Right lobe of liver (tissue), 6 donors: ENCODE results near the gene DTD2. TPM values are rescaled to one million over a fixed set of nuclear protein-coding genes. Genes with fewer than 3 reads are reported as not detected.
"Not testable (repeated sequence)": the region's sequence is repeated elsewhere in the genome, so short reads cannot be mapped to it uniquely, and the experiment has no call there.

Experiments
- ATAC-seq, 4 donors: fragments of 200-7000 bp; cut with Tn5 transposase; one replicate each; pipeline ENCODE4 v1.9.1; 2020; ENCODE audit warnings: mild to moderate bottlenecking in 4 of 4, moderate library complexity in 4 of 4
- DNase-seq, 3 donors: peaks; one replicate each; pipeline ENCODE4 v3.0.0-alpha.2; 2020
- H3K27ac ChIP-seq, 3 donors: fragments of 200-600 bp; one replicate each; pipeline ENCODE4 v1.8.0; 2022
- H3K27me3 ChIP-seq, 2 donors: fragments of 200-600 bp; one replicate each; pipeline ENCODE4 v1.8.0; 2022
- H3K36me3 ChIP-seq, 4 donors: fragments of 200-600 bp; sonication (generic) in 1 of 4; one replicate each; pipeline versions ENCODE4 v1.5.1 to v1.8.0; 2017 to 2022; ENCODE audit warnings: control low read depth in 1 of 4
- H3K4me1 ChIP-seq, 4 donors: fragments of 200-600 bp; sonication (generic) in 1 of 4; one replicate each; pipeline versions ENCODE4 v1.5.1 to v1.8.0; 2017 to 2022; ENCODE audit warnings: control low read depth in 1 of 4
- H3K4me3 ChIP-seq, 3 donors: fragments of 200-600 bp; one replicate each; pipeline ENCODE4 v1.8.0; 2022
- H3K9me3 ChIP-seq, 4 donors: fragments of 200-600 bp; sonication (generic) in 1 of 4; one replicate each; pipeline versions ENCODE4 v1.5.1 to v1.8.0; 2017 to 2022; ENCODE audit warnings: control low read depth in 1 of 4
- CTCF ChIP-seq, 4 donors: fragments of 200-600 bp in 3 of 4; fragments of 450-650 bp in 1 of 4; IDR thresholded peaks; one replicate each; pipeline versions ENCODE4 v1.5.1 to v1.8.0; 2016 to 2022; ENCODE audit warnings: antibody characterized with exemption in 4 of 4, mild to moderate bottlenecking in 2 of 4
- POLR2A ChIP-seq: fragments of 450-650 bp; IDR thresholded peaks from one replicate; pipeline ENCODE4 v1.6.1; 2017; ENCODE audit warnings: antibody characterized with exemption, mild to moderate bottlenecking
- WGBS: methylation state at CpG from one replicate; pipeline ENCODE4 v1.1.6; 2018; ENCODE audit warnings: low coverage, low lambda C conversion rate; ENCODE audit not compliant: insufficient coverage; ENCODE audit errors: missing lambda C conversion rate; 5-methylcytosine and 5-hydroxymethylcytosine counted together
- intact Hi-C, 2 donors: fragments of 100-400 bp; cut with DNase I; formaldehyde crosslinking; loops; one replicate each; pipeline versions ENCODE4 v1.11.2 to v1.14.1; 2022
- total RNA-seq, 6 experiments: library from RNA; depleted of rRNA in 2 of 6; stranded (reverse); fragments of >200 nt in 2 of 6; fragmentation: NEBNext Ultra II Directional in 3 of 6; extraction: Animal tissue kit (Norgen Biotek cat#: 25700) in 3 of 6; gene quantifications; one replicate each; pipeline versions ENCODE4 v1.1.0 to v1.2.4, GENCODE V29; 2016 to 2023
- donor health status: DM: no; HTN: yes; CAD: no.
- donor health status: DM: no; HTN: no; CAD: no.
- donor health status: DM: no; HTN: no; CAD: no.
- donor health status: DM: no; HTN: yes; CAD: no.
- donor health status: DM: no; HTN: yes; CAD: no.

DTD2 gene
- total RNA-seq, 6 experiments from 2014 or later = 8.1 to 20.0 (median 11.8) TPM

- H3K9me3 ChIP-seq = no peaks in the 10 kb centered on the region
- intact Hi-C loops = no loop called here
- ATAC-seq (no peak), DNase-seq (no peak)
- no peaks in the 10 kb centered on the region for H3K36me3 ChIP-seq
- H3K4me1 ChIP-seq = no peaks in the 10 kb centered on the region
- no peak overlapping the region for H3K4me3 ChIP-seq
- no peak overlapping the region for H3K27ac ChIP-seq
- no peaks in the 10 kb centered on the region for H3K27me3 ChIP-seq
- TF ChIP-seq CTCF (IDR thresholded peaks at IDR 0.05) = no peak
- TF ChIP-seq POLR2A = no peak
Observed at GRCh38 chr14:31440280-31440679, 17.0 kb downstream of the DTD2 start.

- H3K4me1 ChIP-seq = no peaks in the 10 kb centered on the region
- intact Hi-C loops = no loop called here
- no peaks in the 10 kb centered on the region for H3K36me3 ChIP-seq
- no peak overlapping the region for H3K4me3 ChIP-seq
- H3K9me3 ChIP-seq = no peaks in the 10 kb centered on the region
- no peak overlapping the region for H3K27ac ChIP-seq
- ATAC-seq = no peak
- H3K27me3 ChIP-seq = no peaks in the 10 kb centered on the region
- no peak for DNase-seq
- 78% methylated on average over 2 of the region's 2 CpGs for WGBS
- no peak for TF ChIP-seq POLR2A
- TF ChIP-seq CTCF (IDR thresholded peaks at IDR 0.05) = no peak
Observed at GRCh38 chr14:31439561-31439960, 17.7 kb downstream of the DTD2 start.

- DNase-seq, H3K36me3 ChIP-seq, ATAC-seq, H3K27ac ChIP-seq, H3K9me3 ChIP-seq, H3K4me3 ChIP-seq, H3K27me3 ChIP-seq, intact Hi-C loops, H3K4me1 ChIP-seq: not testable (repeated sequence)
- no CpG with 5 or more reads among the region's 45 CpGs for WGBS
Observed at GRCh38 chr14:31437045-31437691, 20.1 kb downstream of the DTD2 start.

GRCh38 chr14:31435276-31435675, 22.0 kb downstream of the DTD2 start:
- Histone ChIP-seq H3K27me3 (no peaks in the 10 kb centered on the region), H3K27ac (no peak overlapping the region), H3K9me3 (no peaks in the 10 kb centered on the region), H3K4me3 (no peak overlapping the region), H3K36me3 (no peaks in the 10 kb centered on the region), H3K4me1 (no peaks in the 10 kb centered on the region)
- DNase-seq = no peak
- TF ChIP-seq CTCF (IDR thresholded peaks at IDR 0.05) (no peak), POLR2A (no peak)
- ATAC-seq = no peak
- intact Hi-C loops = no loop called here

- TF ChIP-seq POLR2A (no peak), CTCF (IDR thresholded peaks at IDR 0.05) (no peak)
- ATAC-seq (no peak), DNase-seq (no peak)
- Histone ChIP-seq H3K9me3 (no peaks in the 10 kb centered on the region), H3K4me3 (no peak overlapping the region), H3K36me3 (no peaks in the 10 kb centered on the region), H3K27me3 (no peaks in the 10 kb centered on the region), H3K4me1 (no peaks in the 10 kb centered on the region), H3K27ac (no peak overlapping the region)
- WGBS = 91% methylated on average over 10 of the region's 11 CpGs
- intact Hi-C loops = no loop called here
Observed at GRCh38 chr14:31430634-31431264, 26.6 kb downstream of the DTD2 start.
